K562 (cell line): Measurements from ENCODE around the gene MTF1. TPM values are rescaled to one million over a fixed set of nuclear protein-coding genes. Genes with fewer than 3 reads are reported as not detected.

Experiments used
- ATF4 ChIP-seq: fragments of 450-650 bp; formaldehyde crosslinking; IDR thresholded peaks from 2 replicates; pipeline ENCODE4 v1.4.0; 2022; ENCODE audit warnings: mild to moderate bottlenecking, moderate library complexity
- BHLHE40 ChIP-seq: IDR thresholded peaks from 2 replicates; pipeline ENCODE4 v1.6.1; 2011; ENCODE audit warnings: low read length, improper control_type of control experiment
- C11orf30 ChIP-seq: fragments of 450-650 bp; IDR thresholded peaks from 2 replicates; pipeline ENCODE4 v1.6.1; 2016; ENCODE audit warnings: low read depth, mild to moderate bottlenecking
- CTCF ChIP-seq, 3 experiments: IDR thresholded peaks in 2 of 3; conservative IDR thresholded peaks in 1 of 3; 2 replicates each; pipeline ENCODE4 v1.5.1; 2011 to 2012; ENCODE audit warnings: low read length in 3 of 3, mild to moderate bottlenecking in 3 of 3, control low read depth in 2 of 3, improper control_type of control experiment in 1 of 3, inconsistent platforms in 1 of 3, low read depth in 1 of 3, mixed read lengths in 1 of 3, moderate library complexity in 1 of 3; ENCODE audit not compliant: insufficient read depth in 2 of 3
- E2F3 ChIP-seq: fragments of 250-450 bp; sonication (Bioruptor Pico); IDR thresholded peaks from 2 replicates; pipeline ENCODE4 v1.4.0; 2020; ENCODE audit warnings: mild to moderate bottlenecking
- GABPA ChIP-seq: fragments of 200-800 bp; sonication (Bioruptor generic); conservative IDR thresholded peaks from 2 replicates; pipeline ENCODE4 v1.6.1; 2016; ENCODE audit warnings: low read depth, missing genetic modification characterization, missing compliant biosample characterization
- HIVEP1 ChIP-seq: fragments of 250-450 bp; sonication (Bioruptor Pico); IDR thresholded peaks from 2 replicates; pipeline ENCODE4 v1.4.0; 2020; ENCODE audit warnings: mild to moderate bottlenecking
- HOMEZ ChIP-seq: fragments of 250-450 bp; sonication (Bioruptor Pico); IDR thresholded peaks from 2 replicates; pipeline ENCODE4 v1.4.0; 2020; ENCODE audit warnings: mild to moderate bottlenecking, moderate library complexity
- MAFK ChIP-seq: IDR thresholded peaks from 2 replicates; pipeline ENCODE4 v1.6.1; 2011; ENCODE audit warnings: low read length, improper control_type of control experiment
- MAZ ChIP-seq, 2 experiments: fragments of 450-650 bp in 1 of 2; sonication (generic) in 1 of 2; formaldehyde crosslinking; IDR thresholded peaks in 1 of 2; conservative IDR thresholded peaks in 1 of 2; 2 replicates each; pipeline versions ENCODE4 v1.4.0 to v1.5.0; 2020; ENCODE audit warnings: mild to moderate bottlenecking in 1 of 2, missing genetic modification reagents in 1 of 2
- NFXL1 ChIP-seq: fragments of 450-650 bp; formaldehyde crosslinking; IDR thresholded peaks from 2 replicates; pipeline ENCODE4 v1.4.0; 2021; ENCODE audit warnings: mild to moderate bottlenecking
- NRF1 ChIP-seq, 2 experiments: fragments of 450-650 bp; IDR thresholded peaks in 1 of 2; conservative IDR thresholded peaks in 1 of 2; 2 replicates each; pipeline ENCODE4 v1.6.1; 2014; ENCODE audit warnings: mild to moderate bottlenecking in 2 of 2
- RBFOX2 ChIP-seq: fragments of 200-400 bp; formaldehyde crosslinking; IDR thresholded peaks from 2 replicates; pipeline ENCODE4 v1.6.1; 2017; ENCODE audit warnings: low read depth, mild to moderate bottlenecking, low read length, moderate library complexity
- SMAD1 ChIP-seq: fragments of 150-350 bp; IDR thresholded peaks from 2 replicates; pipeline ENCODE4 v1.6.1; 2014; ENCODE audit warnings: low read length, low read depth; ENCODE audit not compliant: partially characterized antibody
- TAF1 ChIP-seq: IDR thresholded peaks from 2 replicates; pipeline ENCODE4 v1.6.1; 2011; ENCODE audit warnings: mild to moderate bottlenecking, low read length, moderate library complexity; ENCODE audit not compliant: insufficient read depth, control insufficient read depth, severe bottlenecking; ENCODE audit errors: extremely low read depth
- TAF7 ChIP-seq: fragments of 450-650 bp; IDR thresholded peaks from 2 replicates; pipeline ENCODE4 v1.6.1; 2016; ENCODE audit warnings: missing genetic modification characterization, missing compliant biosample characterization
- THAP7 ChIP-seq: fragments of 250-450 bp; sonication (Bioruptor Pico); IDR thresholded peaks from 2 replicates; pipeline ENCODE4 v1.5.0; 2021
- ZBTB17 ChIP-seq: fragments of 450-650 bp; formaldehyde crosslinking; IDR thresholded peaks from 2 replicates; pipeline ENCODE4 v1.4.0; 2020; ENCODE audit warnings: mild to moderate bottlenecking
- ZC3H11A ChIP-seq: IDR thresholded peaks from 2 replicates; pipeline ENCODE4 v1.6.1; 2012; ENCODE audit warnings: low read depth, low read length, improper control_type of control experiment
- ZNF277 ChIP-seq: fragments of 250-450 bp; sonication (Bioruptor Pico); IDR thresholded peaks from 2 replicates; pipeline ENCODE4 v1.8.0; 2022; ENCODE audit warnings: inconsistent platforms, mild to moderate bottlenecking, moderate library complexity, borderline replicate concordance
- ZNF316 ChIP-seq: fragments of 450-650 bp; IDR thresholded peaks from 2 replicates; pipeline ENCODE4 v1.6.1; 2016
- ZNF324 ChIP-seq: fragments of 250-450 bp; sonication (Bioruptor Pico); IDR thresholded peaks from 2 replicates; pipeline ENCODE4 v1.4.0; 2020; ENCODE audit warnings: mild to moderate bottlenecking
- ZNF583 ChIP-seq: fragments of 250-450 bp; sonication (Bioruptor Pico); IDR thresholded peaks from 2 replicates; pipeline ENCODE4 v1.4.0; 2020
- polyA plus RNA-seq, 8 experiments: library from polyadenylated mRNA; depleted of rRNA in 4 of 8; stranded (reverse) in 5 of 8; unstranded in 3 of 8; fragments of >200 nt; fragmentation: Nextera tagmentation in 2 of 8; fragmentation: Illumina TruSeq in 1 of 8; extraction: Ambion mirVana in 2 of 8; extraction: Trizol in 1 of 8; gene quantifications; 2 replicates each; pipeline versions ENCODE4 v1.2.1 to v1.2.3, GENCODE V29; 2011 to 2014; ENCODE audit warnings: inconsistent platforms in 1 of 8, missing spikeins in 1 of 8
- total RNA-seq, 7 experiments: library from RNA; depleted of rRNA in 6 of 7; stranded (reverse); fragments of >200 nt in 6 of 7; fragmentation: Illumina TruSeq in 2 of 7; extraction: Trizol in 2 of 7; gene quantifications; 2 replicates each; pipeline versions ENCODE4 v1.2.1 to v1.2.3, GENCODE V29; 2011 to 2021; ENCODE audit warnings: low replicate concordance in 1 of 7

Gene MTF1
- total and polyA plus RNA-seq, 9 of the 15 experiments (the other 6 are each of a cell fraction or from before 2014, with no cell fraction given), result 1.1 to 12.2 (median 4.3) TPM

GRCh38 chr1:37795340-37796125 lies 63.9 kb downstream of the MTF1 start (continued):
- TF ChIP-seq E2F3 (CRISPR knock-in tag), result 0 out of 2 replicates have a peak, but pooled peaks have one; percentile 6
- no peak for TF ChIP-seq THAP7 (CRISPR knock-in tag)
- no peak for TF ChIP-seq BHLHE40
- TF ChIP-seq TAF7 (tag), result no peak
- no peak for TF ChIP-seq RBFOX2
- no peak for TF ChIP-seq ZNF277 (CRISPR knock-in tag)
- TF ChIP-seq ZNF324, result no peak
- TF ChIP-seq ZBTB17 (CRISPR knock-in tag), result no peak
- TF ChIP-seq ZC3H11A, result no peak
- TF ChIP-seq CTCF (IDR thresholded peaks at IDR 0.05 in 2 of 3, conservative IDR thresholded peaks at IDR 0.05 in 1 of 3; ENCODE audit: insufficient read depth in 2 of 3, low read depth in 1 of 3, low read length in 3 of 3), result no peak
- TF ChIP-seq GABPA (tag), result peak; percentile 65
- TF ChIP-seq HIVEP1, result no peak
- no peak for TF ChIP-seq TAF1
- TF ChIP-seq NFXL1 (CRISPR knock-in tag), result no peak; the same call in 1 of the 2 replicates
- TF ChIP-seq HOMEZ, result no peak
- no peak for TF ChIP-seq ATF4 (CRISPR knock-in tag)
- no peak for TF ChIP-seq SMAD1
- no peak for TF ChIP-seq C11orf30
- peak; percentile 64 for TF ChIP-seq ZNF316
- TF ChIP-seq NRF1 (conservative IDR thresholded peaks at IDR 0.05 in 1 of 2, IDR thresholded peaks at IDR 0.05 in 1 of 2), result no peak
- TF ChIP-seq MAFK, result no peak
- peak in 1 of 2 experiments; percentile 88; a peak in 2 of 4 replicates for TF ChIP-seq MAZ (CRISPR knock-in tag; conservative IDR thresholded peaks at IDR 0.05 in 1 of 2, IDR thresholded peaks at IDR 0.05 in 1 of 2)
- TF ChIP-seq ZNF583, result no peak
